OCI-LY7 (cell line): ENCODE measurements around the gene SNHG17. TPM values are rescaled to one million over a fixed set of nuclear protein-coding genes. Genes with fewer than 3 reads are reported as not detected.
A peak's percentile ranks its signal among the peaks of the same experiment; 100 is the strongest.

Experiments
- BruUV-seq: library from RNA; stranded (reverse); fragments of 400-500 nt; replicated peaks from 2 replicates; lab custom pipeline; 2021; lab: Mats Ljungman, UMichigan
- CTCF ChIA-PET: fragments of 300-600 bp; sonication (Branson Sonifier 250); formaldehyde crosslinking; loops from one replicate; lab custom pipeline; 2022; ENCODE audit warnings: antibody characterized with exemption; ENCODE audit not compliant: unreplicated experiment; lab: Charles Lee
- POLR2A ChIA-PET: fragments of 300-600 bp; sonication (Branson Sonifier 250); formaldehyde crosslinking; loops from one replicate; lab custom pipeline; 2022; ENCODE audit warnings: antibody characterized with exemption; lab: Charles Lee
- DNase-seq: peaks from one replicate; pipeline ENCODE4 v3.0.0-alpha.2; 2015; ENCODE audit warnings: low spot score
- H2AFZ ChIP-seq: fragments of 200-600 bp; sonication (generic), shearing (Covaris generic); 2 replicates; pipeline ENCODE4 v1.6.1; 2014; ENCODE audit warnings: mild to moderate bottlenecking, antibody characterized with exemption, low read length, moderate library complexity
- H3K27ac ChIP-seq: fragments of 200-600 bp; sonication (generic); 2 replicates; pipeline ENCODE4 v1.5.1; 2014; ENCODE audit warnings: mixed run types, low read depth, mild to moderate bottlenecking, moderate library complexity, low read length, inconsistent platforms; ENCODE audit not compliant: poor library complexity, severe bottlenecking
- H3K36me3 ChIP-seq: fragments of 200-600 bp; sonication (generic); 2 replicates; pipeline ENCODE4 v1.6.1; 2014; ENCODE audit warnings: mild to moderate bottlenecking, antibody characterized with exemption, low read length, moderate library complexity, mixed read lengths; ENCODE audit not compliant: insufficient read depth
- H3K4me1 ChIP-seq: fragments of 200-600 bp; sonication (generic); 2 replicates; pipeline ENCODE4 v1.5.1; 2014; ENCODE audit warnings: mild to moderate bottlenecking, low read length; ENCODE audit not compliant: insufficient read depth, poor library complexity, severe bottlenecking
- H3K4me2 ChIP-seq: fragments of 200-600 bp; sonication (generic); 2 replicates; pipeline ENCODE4 v1.6.1; 2014; ENCODE audit warnings: mild to moderate bottlenecking, low read length
- H3K4me3 ChIP-seq: fragments of 200-600 bp; sonication (generic); 2 replicates; pipeline ENCODE4 v1.5.1; 2014; ENCODE audit warnings: mild to moderate bottlenecking, low read depth, low read length; ENCODE audit not compliant: poor library complexity, severe bottlenecking
- H3K79me2 ChIP-seq: fragments of 200-600 bp; sonication (generic); 2 replicates; pipeline ENCODE4 v1.6.1; 2016; ENCODE audit warnings: low read depth, mild to moderate bottlenecking, low read length, moderate library complexity, mixed read lengths; ENCODE audit not compliant: insufficient read depth
- H3K9me2 ChIP-seq: fragments of 200-600 bp; sonication (generic); 2 replicates; pipeline ENCODE4 v1.6.1; 2016; ENCODE audit warnings: mild to moderate bottlenecking, low read length, mixed read lengths; ENCODE audit not compliant: insufficient read depth
- H3K9me3 ChIP-seq: fragments of 200-600 bp; sonication (generic); 2 replicates; pipeline ENCODE4 v1.6.1; 2014; ENCODE audit warnings: mild to moderate bottlenecking, mixed run types, low read length, mixed read lengths
- H4K20me1 ChIP-seq: fragments of 200-600 bp; sonication (generic); 2 replicates; pipeline ENCODE4 v1.6.1; 2014; ENCODE audit warnings: mild to moderate bottlenecking, antibody characterized with exemption, low read length, moderate library complexity, mixed read lengths; ENCODE audit not compliant: insufficient read depth
- CTCF ChIP-seq: fragments of 200-600 bp; sonication (generic); conservative IDR thresholded peaks from 2 replicates; pipeline ENCODE4 v1.5.1; 2014; ENCODE audit warnings: mild to moderate bottlenecking, antibody characterized with exemption, low read length, moderate library complexity, mixed read lengths
- EZH2phosphoT487 ChIP-seq: fragments of 200-600 bp; sonication (generic); IDR thresholded peaks from 2 replicates; pipeline ENCODE4 v1.6.1; 2018; ENCODE audit warnings: low read depth, borderline replicate concordance, mild to moderate bottlenecking, mixed run types, antibody characterized with exemption, low read length, moderate library complexity, mixed read lengths
- intact Hi-C: fragments of 100-400 bp; cut with micrococcal nuclease; formaldehyde crosslinking; loops from one replicate; pipeline ENCODE4 v1.10.0; 2022; ENCODE audit not compliant: unreplicated experiment
- total RNA-seq, 2 experiments: library from RNA; depleted of rRNA in 1 of 2; stranded (reverse); fragments of >200 nt in 1 of 2; shearing (Covaris generic) in 1 of 2; gene quantifications; 2 replicates each; pipeline ENCODE4 v1.2.3, GENCODE V29; 2014 to 2022

Gene SNHG17
- total RNA-seq, 2 experiments from 2014 or later = 49.1 to 111 TPM

GRCh38 chr20:38477747-38478146 is 42.6 kb upstream of the SNHG17 start:
- no peak overlapping the region for H2AFZ ChIP-seq
- peaks cover 15% of the 10 kb centered on the region for H3K36me3 ChIP-seq
- ChIA-PET CTCF (no interaction called here), POLR2A (interaction anchor here (0.6 to 0.8 kb wide), 3 partner anchors 18 to 26 kb away, joined by 3 to 9 read pairs (median 4); no protein-coding TSS in a partner anchor)
- H3K9me3 ChIP-seq = 0 out of 2 replicates have a peak, but pooled peaks cover 9% of the 10 kb centered on the region
- no peak overlapping the region for H3K27ac ChIP-seq
- no peak for TF ChIP-seq CTCF
- no peak for TF ChIP-seq EZH2phosphoT487
- BruUV-seq = no TSS peak
- H3K4me3 ChIP-seq = no peak overlapping the region
- peaks cover 16% of the 10 kb centered on the region for H4K20me1 ChIP-seq
- H3K4me2 ChIP-seq = no peak overlapping the region
- no peaks in the 10 kb centered on the region for H3K9me2 ChIP-seq
- intact Hi-C loops = no loop called here
- DNase-seq = no peak
- peaks cover 68% of the 10 kb centered on the region for H3K79me2 ChIP-seq
- peaks cover 17% of the 10 kb centered on the region for H3K4me1 ChIP-seq

GRCh38 chr20:38473367-38473795 is 38.3 kb upstream of the SNHG17 start:
- Histone ChIP-seq H3K9me2 (no peaks in the 10 kb centered on the region), H2AFZ (peak overlapping the region; percentile 75; the same call in 1 of the 2 replicates), H3K36me3 (peaks cover 5% of the 10 kb centered on the region), H3K4me2 (peak overlapping the region; percentile 98), H3K4me1 (peaks cover 22% of the 10 kb centered on the region), H3K27ac (no peak overlapping the region), H4K20me1 (peaks cover 16% of the 10 kb centered on the region), H3K79me2 (peaks cover 53% of the 10 kb centered on the region), H3K9me3 (0 out of 2 replicates have a peak, but pooled peaks cover 9% of the 10 kb centered on the region), H3K4me3 (peak overlapping the region; percentile 98)
- POLR2A ChIA-PET = interaction anchor here (0.6 to 2.9 kb wide), 6 partner anchors 20 to 308 kb away, joined by 3 to 22 read pairs (median 9); partner anchors contain the start of gene SNHG17
- TF ChIP-seq EZH2phosphoT487 (no peak), CTCF (no peak)
- BruUV-seq = no TSS peak
- DNase-seq = peak; percentile 16
- intact Hi-C loops = loop anchor here (2.0 kb wide), 1 partner anchor 39 kb away; the partner anchor contains the start of gene SNHG17
- CTCF ChIA-PET = interaction anchor here (2.2 to 2.3 kb wide), 2 partner anchors 20 to 26 kb away, joined by 10 to 16 read pairs; no protein-coding TSS in a partner anchor
